HCT116 (cell line): ENCODE measurements around the gene RGL3. TPM values are rescaled to one million over a fixed set of nuclear protein-coding genes. Genes with fewer than 3 reads are reported as not detected.

Experiments
- ATAC-seq: fragments of 200-7000 bp; cut with Tn5 transposase; 2 replicates; pipeline ENCODE4 v1.9.1; 2020; ENCODE audit warnings: mild to moderate bottlenecking, moderate library complexity
- BruUV-seq: library from RNA; stranded (reverse); fragments of 400-500 nt; replicated peaks from 2 replicates; lab custom pipeline; 2021; lab: Mats Ljungman, UMichigan
- CTCF ChIA-PET: fragments of 300-600 bp; sonication (Branson Sonifier 250); formaldehyde crosslinking; loops from one replicate; lab custom pipeline; 2021; ENCODE audit warnings: antibody characterized with exemption; lab: Charles Lee
- POLR2A ChIA-PET: fragments of 300-600, 350-600 bp; sonication (Branson Sonifier 250); formaldehyde crosslinking; loops from one replicate; lab custom pipeline; 2021; ENCODE audit warnings: antibody characterized with exemption; lab: Charles Lee
- RAD21 ChIA-PET, 2 experiments: fragments of 300-600 bp; sonication (Branson Sonifier 250); formaldehyde crosslinking; loops; one replicate each; lab custom pipeline; 2023; ENCODE audit warnings: low total read pairs in 2 of 2; ENCODE audit not compliant: uncharacterized antibody in 2 of 2, unreplicated experiment in 2 of 2, low non-redundant PET in 1 of 2; lab: Charles Lee
- DNase-seq: peaks from one replicate; pipeline ENCODE4 v3.0.0-alpha.2; 2010; ENCODE audit warnings: low read depth, low spot score
- H2AFZ ChIP-seq: fragments of 200-600 bp; shearing (Covaris generic), sonication (generic); 2 replicates; pipeline ENCODE4 v1.6.1; 2017; ENCODE audit warnings: low read depth, mixed run types, mixed read lengths, antibody characterized with exemption, low read length; ENCODE audit not compliant: poor library complexity, severe bottlenecking
- H3K27ac ChIP-seq: 2 replicates; pipeline ENCODE4 v1.5.1; 2012; ENCODE audit warnings: low read depth, low read length
- H3K27me3 ChIP-seq: fragments of 200-600 bp; sonication (generic); 2 replicates; pipeline ENCODE4 v1.6.1; 2016; ENCODE audit warnings: mixed run types, low read length, mixed read lengths; ENCODE audit not compliant: insufficient read depth
- H3K36me3 ChIP-seq, 2 experiments: fragments of 200-500 bp in 1 of 2; fragments of 200-600 bp in 1 of 2; sonication (Bioruptor generic) in 1 of 2; sonication (generic) in 1 of 2; 2 replicates each; pipeline versions ENCODE4 v1.5.1 to v1.6.1; 2014 to 2016; ENCODE audit warnings: low read length in 2 of 2, inconsistent platforms in 1 of 2, mixed read lengths in 1 of 2, mixed run types in 1 of 2; ENCODE audit not compliant: insufficient read depth in 2 of 2, control insufficient read depth in 1 of 2
- H3K4me1 ChIP-seq, 2 experiments: fragments of 200-600 bp in 1 of 2; sonication (generic) in 1 of 2; 2 replicates each; pipeline versions ENCODE4 v1.5.1 to v1.6.1; 2012 to 2017; ENCODE audit warnings: low read length in 2 of 2, inconsistent platforms in 1 of 2, mild to moderate bottlenecking in 1 of 2, mixed read lengths in 1 of 2, mixed run types in 1 of 2, moderate library complexity in 1 of 2; ENCODE audit not compliant: insufficient read depth in 2 of 2, control insufficient read depth in 1 of 2
- H3K4me2 ChIP-seq: fragments of 200-600 bp; sonication (generic); 2 replicates; pipeline ENCODE4 v1.6.1; 2017; ENCODE audit warnings: mixed run types, low read length, mixed read lengths
- H3K4me3 ChIP-seq, 2 experiments: fragments of 200-600 bp in 1 of 2; sonication (generic) in 1 of 2; replicated peaks in 1 of 2; 2 replicates each; pipeline ENCODE4 v1.5.1; 2011 to 2016; ENCODE audit warnings: low read length in 2 of 2, control low read depth in 1 of 2, low read depth in 1 of 2, mild to moderate bottlenecking in 1 of 2, mixed read lengths in 1 of 2, mixed run types in 1 of 2
- H3K79me2 ChIP-seq: fragments of 200-600 bp; sonication (generic); 2 replicates; pipeline ENCODE4 v1.6.1; 2017; ENCODE audit warnings: mild to moderate bottlenecking, mixed run types, low read length, moderate library complexity, mixed read lengths; ENCODE audit not compliant: insufficient read depth
- H3K9ac ChIP-seq: fragments of 200-600 bp; sonication (generic); 2 replicates; pipeline ENCODE4 v1.6.1; 2016; ENCODE audit warnings: low read length, mixed read lengths
- H3K9me2 ChIP-seq: fragments of 200-600 bp; sonication (generic), shearing (Covaris generic); 2 replicates; pipeline ENCODE4 v1.6.1; 2017; ENCODE audit warnings: mixed run types, mild to moderate bottlenecking, moderate library complexity; ENCODE audit not compliant: insufficient read depth
- H3K9me3 ChIP-seq, 2 experiments: fragments of 200-500 bp in 1 of 2; fragments of 200-600 bp in 1 of 2; sonication (Bioruptor generic) in 1 of 2; sonication (generic) in 1 of 2; 2 replicates each; pipeline ENCODE4 v1.6.1; 2014 to 2017; ENCODE audit warnings: low read length in 2 of 2, mixed read lengths in 2 of 2, inconsistent platforms in 1 of 2, low read depth in 1 of 2, mild to moderate bottlenecking in 1 of 2, mixed run types in 1 of 2, moderate library complexity in 1 of 2; ENCODE audit not compliant: control insufficient read depth in 1 of 2, insufficient read depth in 1 of 2
- H4K20me1 ChIP-seq: fragments of 200-600 bp; sonication (generic), shearing (Covaris generic); 2 replicates; pipeline ENCODE4 v1.6.1; 2017; ENCODE audit warnings: mixed run types, mild to moderate bottlenecking, moderate library complexity; ENCODE audit not compliant: insufficient read depth
- CBX3 ChIP-seq: IDR thresholded peaks from 2 replicates; pipeline ENCODE4 v1.6.1; 2012; ENCODE audit warnings: low read depth
- EGR1 ChIP-seq: IDR thresholded peaks from 2 replicates; pipeline ENCODE4 v1.6.1; 2012; ENCODE audit warnings: low read depth
- EZH2phosphoT487 ChIP-seq: fragments of 200-600 bp; IDR thresholded peaks from 2 replicates; pipeline ENCODE4 v1.6.1; 2018; ENCODE audit warnings: antibody characterized with exemption, borderline replicate concordance
- FOSL1 ChIP-seq: IDR thresholded peaks from 2 replicates; pipeline ENCODE4 v1.6.1; 2012; ENCODE audit warnings: low read depth
- JUND ChIP-seq: IDR thresholded peaks from 2 replicates; pipeline ENCODE4 v1.6.1; 2012
- POLR2A ChIP-seq: IDR thresholded peaks from 2 replicates; pipeline ENCODE4 v1.7.0; 2011; ENCODE audit warnings: borderline replicate concordance; ENCODE audit not compliant: insufficient read depth, insufficient read length; ENCODE audit errors: extremely low read depth
- POLR2AphosphoS5 ChIP-seq: IDR thresholded peaks from 2 replicates; pipeline ENCODE4 v1.6.1; 2011; ENCODE audit warnings: mild to moderate bottlenecking, low read depth, low read length, moderate library complexity
- SIN3A ChIP-seq: IDR thresholded peaks from 2 replicates; pipeline ENCODE4 v1.6.1; 2012; ENCODE audit warnings: low read depth
- SP1 ChIP-seq: IDR thresholded peaks from 2 replicates; pipeline ENCODE4 v1.6.1; 2012; ENCODE audit warnings: low read depth
- SRF ChIP-seq: IDR thresholded peaks from 2 replicates; pipeline ENCODE4 v1.6.1; 2012; ENCODE audit warnings: low read depth
- TCF7L2 ChIP-seq: IDR thresholded peaks from 2 replicates; pipeline ENCODE4 v1.7.0; 2011; ENCODE audit warnings: borderline replicate concordance, inconsistent platforms; ENCODE audit not compliant: insufficient read depth, insufficient read length; ENCODE audit errors: extremely low read depth
- YY1 ChIP-seq: IDR thresholded peaks from 2 replicates; pipeline ENCODE4 v1.6.1; 2011; ENCODE audit warnings: low read length, low read depth, moderate library complexity, mild to moderate bottlenecking; ENCODE audit not compliant: insufficient replicate concordance; ENCODE audit errors: extremely low read depth
- ZFX ChIP-seq: fragments of 450-650 bp; IDR thresholded peaks from 2 replicates; pipeline ENCODE4 v1.6.1; 2017
- ZNF274 ChIP-seq: fragments of 200-500 bp; sonication (Bioruptor generic); IDR thresholded peaks from 2 replicates; pipeline ENCODE4 v1.6.1; 2014; ENCODE audit warnings: mild to moderate bottlenecking, low read depth, low read length, inconsistent platforms
- intact Hi-C: fragments of 100-400 bp; cut with micrococcal nuclease; formaldehyde crosslinking; loops from 2 replicates; pipeline ENCODE4 v1.10.0; 2022
- total RNA-seq: library from RNA; stranded (reverse); gene quantifications from one replicate; pipeline ENCODE4 v1.2.1, GENCODE V29; 2021; ENCODE audit not compliant: unreplicated experiment
- TF ChIP-seq, protein P1 (sequence below), 3 experiments: fragments of 200-600 bp in 1 of 3; sonication (generic) in 1 of 3; IDR thresholded peaks in 2 of 3; conservative IDR thresholded peaks in 1 of 3; 2 replicates each; pipeline ENCODE4 v1.5.1; 2012 to 2017; ENCODE audit warnings: low read depth in 2 of 3, low read length in 2 of 3, antibody characterized with exemption in 1 of 3, borderline replicate concordance in 1 of 3, control low read depth in 1 of 3, mild to moderate bottlenecking in 1 of 3, mixed read lengths in 1 of 3, mixed run types in 1 of 3, moderate library complexity in 1 of 3; ENCODE audit not compliant: insufficient read depth in 1 of 3
- TF ChIP-seq, protein P2 (sequence below): IDR thresholded peaks from 2 replicates; pipeline ENCODE4 v1.6.1; 2012
- TF ChIP-seq, protein P3 (sequence below): IDR thresholded peaks from 2 replicates; pipeline ENCODE4 v1.6.1; 2012; ENCODE audit warnings: low read depth

The RGL3 gene
- total RNA-seq, 1 experiment from 2014 or later, result 99.2 TPM

DNA sequence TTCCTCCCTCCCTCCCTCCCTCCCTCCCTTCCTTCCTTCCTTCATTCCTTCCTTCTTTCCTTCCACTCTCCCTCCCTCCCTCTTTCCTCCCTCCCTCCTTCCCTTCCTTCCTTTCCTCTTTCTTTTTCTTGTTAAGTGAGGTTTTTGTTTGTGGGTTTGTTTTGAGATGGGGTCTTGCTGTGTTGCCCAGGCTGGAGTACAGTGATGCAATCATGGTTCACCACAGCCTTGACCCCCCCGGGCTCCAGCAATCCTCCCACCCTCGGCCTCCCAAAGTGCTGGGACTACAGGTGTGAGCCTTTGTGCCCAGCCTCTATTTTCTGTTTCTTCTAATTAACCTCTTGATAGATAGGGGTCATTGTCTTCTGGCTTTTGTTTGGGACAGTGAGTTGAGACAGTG is 42.3 kb upstream of the RGL3 start:
- H4K20me1 ChIP-seq, result no peaks in the 10 kb centered on the region
- no peak for TF ChIP-seq POLR2AphosphoS5
- no peak for TF ChIP-seq FOSL1
- TF ChIP-seq POLR2A, result no peak
- TF ChIP-seq, protein P1, sequence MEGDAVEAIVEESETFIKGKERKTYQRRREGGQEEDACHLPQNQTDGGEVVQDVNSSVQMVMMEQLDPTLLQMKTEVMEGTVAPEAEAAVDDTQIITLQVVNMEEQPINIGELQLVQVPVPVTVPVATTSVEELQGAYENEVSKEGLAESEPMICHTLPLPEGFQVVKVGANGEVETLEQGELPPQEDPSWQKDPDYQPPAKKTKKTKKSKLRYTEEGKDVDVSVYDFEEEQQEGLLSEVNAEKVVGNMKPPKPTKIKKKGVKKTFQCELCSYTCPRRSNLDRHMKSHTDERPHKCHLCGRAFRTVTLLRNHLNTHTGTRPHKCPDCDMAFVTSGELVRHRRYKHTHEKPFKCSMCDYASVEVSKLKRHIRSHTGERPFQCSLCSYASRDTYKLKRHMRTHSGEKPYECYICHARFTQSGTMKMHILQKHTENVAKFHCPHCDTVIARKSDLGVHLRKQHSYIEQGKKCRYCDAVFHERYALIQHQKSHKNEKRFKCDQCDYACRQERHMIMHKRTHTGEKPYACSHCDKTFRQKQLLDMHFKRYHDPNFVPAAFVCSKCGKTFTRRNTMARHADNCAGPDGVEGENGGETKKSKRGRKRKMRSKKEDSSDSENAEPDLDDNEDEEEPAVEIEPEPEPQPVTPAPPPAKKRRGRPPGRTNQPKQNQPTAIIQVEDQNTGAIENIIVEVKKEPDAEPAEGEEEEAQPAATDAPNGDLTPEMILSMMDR (IDR thresholded peaks at IDR 0.05 in 2 of 3, conservative IDR thresholded peaks at IDR 0.05 in 1 of 3; ENCODE audit: borderline replicate concordance in 1 of 3, insufficient read depth in 1 of 3, low read depth in 2 of 3, low read length in 2 of 3), result no peak
- no peak for TF ChIP-seq SIN3A
- TF ChIP-seq EZH2phosphoT487, result no peak
- TF ChIP-seq CBX3, result no peak
- TF ChIP-seq EGR1, result no peak
- TF ChIP-seq JUND, result no peak
- no peak for TF ChIP-seq SP1
- TF ChIP-seq ZFX, result no peak
- TF ChIP-seq ZNF274, result no peak
- TF ChIP-seq, protein P2, sequence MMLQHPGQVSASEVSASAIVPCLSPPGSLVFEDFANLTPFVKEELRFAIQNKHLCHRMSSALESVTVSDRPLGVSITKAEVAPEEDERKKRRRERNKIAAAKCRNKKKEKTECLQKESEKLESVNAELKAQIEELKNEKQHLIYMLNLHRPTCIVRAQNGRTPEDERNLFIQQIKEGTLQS, result no peak
- TF ChIP-seq TCF7L2, result no peak
- TF ChIP-seq SRF, result no peak
- TF ChIP-seq YY1, result no peak
- TF ChIP-seq, protein P3, sequence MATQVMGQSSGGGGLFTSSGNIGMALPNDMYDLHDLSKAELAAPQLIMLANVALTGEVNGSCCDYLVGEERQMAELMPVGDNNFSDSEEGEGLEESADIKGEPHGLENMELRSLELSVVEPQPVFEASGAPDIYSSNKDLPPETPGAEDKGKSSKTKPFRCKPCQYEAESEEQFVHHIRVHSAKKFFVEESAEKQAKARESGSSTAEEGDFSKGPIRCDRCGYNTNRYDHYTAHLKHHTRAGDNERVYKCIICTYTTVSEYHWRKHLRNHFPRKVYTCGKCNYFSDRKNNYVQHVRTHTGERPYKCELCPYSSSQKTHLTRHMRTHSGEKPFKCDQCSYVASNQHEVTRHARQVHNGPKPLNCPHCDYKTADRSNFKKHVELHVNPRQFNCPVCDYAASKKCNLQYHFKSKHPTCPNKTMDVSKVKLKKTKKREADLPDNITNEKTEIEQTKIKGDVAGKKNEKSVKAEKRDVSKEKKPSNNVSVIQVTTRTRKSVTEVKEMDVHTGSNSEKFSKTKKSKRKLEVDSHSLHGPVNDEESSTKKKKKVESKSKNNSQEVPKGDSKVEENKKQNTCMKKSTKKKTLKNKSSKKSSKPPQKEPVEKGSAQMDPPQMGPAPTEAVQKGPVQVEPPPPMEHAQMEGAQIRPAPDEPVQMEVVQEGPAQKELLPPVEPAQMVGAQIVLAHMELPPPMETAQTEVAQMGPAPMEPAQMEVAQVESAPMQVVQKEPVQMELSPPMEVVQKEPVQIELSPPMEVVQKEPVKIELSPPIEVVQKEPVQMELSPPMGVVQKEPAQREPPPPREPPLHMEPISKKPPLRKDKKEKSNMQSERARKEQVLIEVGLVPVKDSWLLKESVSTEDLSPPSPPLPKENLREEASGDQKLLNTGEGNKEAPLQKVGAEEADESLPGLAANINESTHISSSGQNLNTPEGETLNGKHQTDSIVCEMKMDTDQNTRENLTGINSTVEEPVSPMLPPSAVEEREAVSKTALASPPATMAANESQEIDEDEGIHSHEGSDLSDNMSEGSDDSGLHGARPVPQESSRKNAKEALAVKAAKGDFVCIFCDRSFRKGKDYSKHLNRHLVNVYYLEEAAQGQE, result no peak
- TF ChIP-seq, all 23 proteins: peak for 0
- Histone ChIP-seq H3K4me2 (no peak overlapping the region), H3K79me2 (no peaks in the 10 kb centered on the region), H3K9ac (no peak overlapping the region), H3K9me2 (no peaks in the 10 kb centered on the region), H3K4me1 (no peaks in the 10 kb centered on the region), H3K27ac (no peak overlapping the region), H3K9me3 (no peaks in the 10 kb centered on the region; a peak in 1 of 4 replicates), H3K4me3 (no peak overlapping the region), H3K36me3 (no peaks in the 10 kb centered on the region), H3K27me3 (no peaks in the 10 kb centered on the region), H2AFZ (no peak overlapping the region)
- ChIA-PET CTCF (interaction anchor here (0.6 kb wide), 1 partner anchor 9 kb away, joined by 3 read pairs; no protein-coding TSS in a partner anchor), RAD21 (no interaction called here), POLR2A (interaction anchor here (0.7 kb wide), 1 partner anchor 117 kb away, joined by 3 read pairs; no protein-coding TSS in a partner anchor)
- DNase-seq, result no peak
- intact Hi-C loops, result no loop called here
- ATAC-seq, result no peak
- no TSS peak for BruUV-seq
